HG02642 (cell line): ENCODE results near the gene CHRNA10.
A peak's percentile ranks its signal among the peaks of the same experiment; 100 is the strongest.
"Not testable (repeated sequence)": the region's sequence is repeated elsewhere in the genome, so short reads cannot be mapped to it uniquely, and the experiment has no call there.

Source experiments
- ATAC-seq: cut with Tn5 transposase; IDR thresholded peaks from one replicate; pipeline ENCODE4 v1.9.1; 2021; ENCODE audit warnings: mild to moderate bottlenecking; ENCODE audit not compliant: unreplicated experiment, poor library complexity

Gene CHRNA10

DNA sequence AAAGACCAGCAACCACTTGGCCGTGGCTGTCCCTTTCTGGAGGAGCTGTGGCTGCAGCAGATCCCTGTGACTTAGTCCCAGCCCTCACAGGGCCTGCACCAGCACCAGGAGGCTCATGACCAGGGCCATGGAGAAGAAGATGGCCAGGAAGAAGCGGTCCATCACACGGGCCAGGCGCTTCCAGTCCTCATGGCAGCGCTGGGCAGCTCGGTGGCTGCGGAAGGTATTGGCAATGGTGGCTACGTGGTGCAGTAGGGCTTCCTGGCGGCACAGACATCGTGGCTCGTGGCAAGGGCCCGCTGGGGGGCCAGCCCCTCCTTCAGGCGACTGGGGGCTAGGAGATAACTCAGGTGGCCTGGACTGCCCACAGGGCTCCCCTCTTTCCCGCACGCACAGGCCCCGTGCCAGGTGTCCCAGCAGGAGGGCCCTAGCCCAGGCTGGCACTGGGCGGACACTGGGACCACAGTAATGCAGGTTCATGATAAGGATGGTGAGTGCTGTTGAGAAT lies 5.1 kb downstream of the CHRNA10 start:
- no peak for ATAC-seq

DNA sequence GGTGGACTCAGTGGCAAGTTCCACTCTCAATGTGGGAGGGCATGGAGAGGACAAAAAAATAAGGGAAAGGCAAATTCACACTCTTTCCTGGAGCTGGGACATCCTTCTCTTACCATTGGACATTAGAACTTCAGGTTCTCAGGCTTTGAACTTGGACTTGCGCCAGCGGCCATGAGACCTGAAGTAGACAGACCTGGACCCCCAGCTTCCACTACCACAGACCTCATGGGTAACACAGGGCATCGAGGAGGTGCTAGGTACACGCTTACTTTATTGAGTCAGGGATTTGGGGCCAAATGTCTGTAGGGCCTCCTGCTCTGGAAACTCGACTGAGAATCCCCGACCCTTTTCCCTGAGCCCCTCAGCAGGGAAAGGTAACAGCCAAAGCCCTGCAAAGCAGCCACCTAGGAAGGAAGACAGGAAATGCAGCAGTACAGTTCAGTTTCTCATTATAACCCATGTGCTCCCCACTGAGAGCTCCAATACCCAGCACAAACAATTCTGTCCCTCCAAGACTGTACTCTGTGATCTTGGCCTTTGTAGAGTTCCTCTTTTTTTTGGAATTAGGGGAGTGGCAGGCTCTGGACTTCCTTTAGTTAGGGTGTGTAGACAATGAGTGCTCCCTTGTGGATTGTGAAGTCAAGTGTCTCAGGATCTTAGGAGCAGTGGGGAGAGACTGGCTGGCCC lies 5.7 kb downstream of the CHRNA10 start:
- no peak for ATAC-seq

DNA sequence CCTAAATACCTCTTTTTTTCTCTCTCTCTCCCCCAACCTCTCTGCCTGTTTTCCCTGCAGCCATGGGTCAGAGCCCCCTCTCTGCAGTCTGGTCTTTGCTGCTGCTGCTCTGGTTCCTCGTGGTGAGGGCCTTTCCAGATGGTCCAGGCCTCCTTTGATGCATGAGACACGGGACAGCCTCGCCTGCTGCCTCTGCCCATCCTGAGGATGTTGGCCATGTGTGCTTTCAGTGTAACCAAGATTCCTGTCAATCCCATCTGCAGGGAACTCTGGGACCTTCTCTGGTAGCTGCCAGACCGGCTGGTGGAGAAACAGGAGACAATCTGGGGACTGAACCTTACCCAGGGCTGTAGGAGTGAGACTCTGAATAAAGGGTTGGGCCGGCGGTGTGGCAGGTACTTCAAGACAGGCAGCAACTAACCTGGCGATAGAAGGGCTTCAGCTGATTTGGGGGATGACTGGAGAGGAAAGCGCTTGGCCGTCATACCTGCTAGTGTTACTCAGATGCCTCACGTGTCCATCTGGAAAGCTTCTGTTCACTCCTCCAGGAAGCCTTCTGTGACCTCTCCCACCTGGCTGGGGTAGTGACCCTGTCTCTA lies 7.1 kb downstream of the CHRNA10 start:
- ATAC-seq: no peak

DNA sequence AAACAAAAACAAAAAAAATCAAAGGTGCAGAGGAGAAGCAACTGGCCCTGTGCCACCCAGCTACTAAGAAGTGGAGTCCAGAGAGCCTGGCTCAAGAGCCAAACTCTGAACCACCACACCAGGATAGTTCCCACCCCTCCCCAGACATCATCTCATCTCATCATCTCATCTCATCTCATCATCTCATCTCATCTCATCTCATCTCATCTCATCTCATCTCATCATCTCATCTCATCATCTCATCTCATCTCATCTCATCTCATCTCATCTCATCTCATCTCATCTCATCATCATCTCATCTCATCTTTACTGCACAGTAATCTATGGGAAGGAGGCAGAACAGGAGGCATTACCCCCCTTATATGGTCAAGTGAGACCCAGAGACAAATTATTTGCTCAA lies 8.3 kb downstream of the CHRNA10 start:
- ATAC-seq: no peak

DNA sequence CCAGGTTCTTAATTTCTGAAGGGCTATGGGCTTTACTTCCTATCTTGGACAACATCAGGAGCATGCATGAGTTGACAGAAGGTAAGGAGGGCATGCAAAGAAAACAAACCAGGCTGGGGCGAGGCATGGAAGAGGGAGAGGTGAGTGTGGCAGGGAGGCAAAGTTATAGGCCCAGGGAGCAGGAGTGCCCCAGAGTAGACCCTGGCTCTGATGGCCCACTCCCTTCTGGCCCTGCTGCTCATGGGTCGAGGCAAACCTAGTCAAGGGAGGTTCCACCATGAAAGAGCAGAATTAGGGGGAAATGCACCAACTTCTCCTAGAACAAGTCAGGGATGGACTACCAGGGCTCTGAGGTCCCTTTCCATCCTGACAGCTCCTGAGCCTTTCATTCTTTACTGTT lies 10.2 kb downstream of the CHRNA10 start:
- ATAC-seq: no peak

DNA sequence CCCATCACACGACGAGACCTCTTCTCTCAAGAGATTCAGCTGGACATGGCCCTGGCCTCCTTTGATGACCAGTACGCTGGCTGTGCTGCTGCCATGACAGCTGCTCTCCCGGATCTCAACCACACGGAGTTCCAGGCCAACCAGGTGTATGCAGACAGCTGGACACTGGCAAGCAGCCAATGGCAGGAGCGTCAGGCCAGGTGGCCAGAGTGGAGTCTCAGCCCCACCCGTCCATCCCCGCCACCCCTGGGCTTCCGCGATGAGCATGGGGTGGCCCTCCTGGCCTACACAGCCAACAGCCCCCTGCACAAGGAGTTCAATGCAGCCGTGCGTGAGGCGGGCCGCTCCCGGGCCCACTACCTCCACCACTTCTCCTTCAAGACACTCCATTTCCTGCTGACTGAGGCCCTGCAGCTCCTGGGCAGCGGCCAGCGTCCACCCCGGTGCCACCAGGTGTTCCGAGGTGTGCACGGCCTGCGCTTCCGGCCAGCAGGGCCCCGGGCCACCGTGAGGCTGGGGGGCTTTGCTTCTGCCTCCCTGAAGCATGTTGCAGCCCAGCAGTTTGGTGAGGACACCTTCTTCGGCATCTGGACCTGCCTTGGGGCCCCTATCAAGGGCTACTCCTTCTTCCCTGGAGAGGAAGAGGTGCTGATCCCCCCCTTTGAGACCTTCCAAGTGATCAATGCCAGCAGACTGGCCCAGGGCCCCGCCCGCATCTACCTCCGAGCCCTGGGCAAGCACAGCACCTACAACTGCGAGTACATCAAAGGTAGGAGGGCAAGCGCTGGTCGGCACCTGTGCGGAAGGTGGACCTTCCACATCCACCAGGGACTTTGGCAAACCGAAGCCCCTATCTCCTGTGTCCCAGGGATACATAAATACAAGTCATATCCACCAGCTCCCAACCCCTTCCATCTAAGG lies 11.3 kb downstream of the CHRNA10 start:
- no peak for ATAC-seq

DNA sequence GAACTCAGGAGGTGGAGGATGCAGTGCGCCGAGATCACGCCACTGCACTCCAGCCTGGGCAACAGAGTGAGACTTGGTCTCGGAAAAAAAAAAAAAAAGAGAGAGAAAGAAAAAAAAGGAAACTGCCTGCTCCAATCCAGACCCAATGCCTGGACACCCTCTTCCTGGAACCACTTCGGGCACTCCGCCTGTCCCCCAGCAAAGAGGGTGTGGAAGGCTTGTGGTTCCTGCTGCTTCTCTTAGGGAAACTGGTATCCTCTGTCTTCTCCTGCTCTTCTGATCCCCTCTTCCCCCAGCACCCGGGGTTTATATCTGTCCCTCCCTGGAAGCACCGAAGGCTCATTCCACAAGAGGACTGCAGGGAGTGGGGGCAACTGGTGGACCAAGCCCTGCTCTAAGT lies 12.9 kb downstream of the CHRNA10 start:
- no peak for ATAC-seq

DNA sequence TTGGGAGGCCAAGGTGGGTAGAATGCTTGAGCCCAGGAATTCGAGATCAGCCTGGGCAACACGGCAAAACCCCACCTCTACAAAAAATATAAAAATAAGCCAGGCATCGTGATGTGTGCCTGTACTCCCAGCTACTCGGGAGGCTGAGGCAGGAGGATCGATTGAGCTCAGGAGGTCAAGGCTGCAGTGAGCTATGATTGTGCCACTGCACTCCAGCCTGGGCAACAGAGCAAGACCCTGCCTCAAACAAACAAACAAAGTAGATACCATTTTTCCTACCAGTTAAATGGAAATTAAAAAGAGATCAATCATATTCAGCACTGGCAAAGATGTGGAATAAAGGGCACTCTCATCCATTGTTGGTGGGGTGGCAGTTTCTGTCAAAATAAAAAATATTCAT lies 13.9 kb downstream of the CHRNA10 start:
- not testable (repeated sequence) for ATAC-seq

DNA sequence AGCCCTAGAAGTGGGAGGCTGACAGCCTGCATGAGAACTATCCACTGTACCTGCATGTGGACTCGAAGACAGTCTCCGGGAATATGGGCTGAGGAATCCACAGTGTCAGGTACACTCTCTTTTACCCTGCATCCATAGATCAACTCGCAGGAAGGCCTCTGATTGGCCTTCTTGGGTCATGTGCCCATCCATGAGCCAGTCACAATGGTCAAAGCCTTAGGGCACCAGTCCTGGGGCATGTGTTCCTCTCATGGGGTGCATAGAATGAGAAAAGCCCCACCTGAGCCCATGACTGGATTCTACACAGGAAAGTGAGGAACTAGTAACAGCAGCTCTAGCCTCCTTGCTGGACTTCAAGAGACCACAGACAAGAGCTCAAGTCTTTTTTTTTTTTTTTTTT lies 15.6 kb downstream of the CHRNA10 start:
- ATAC-seq: no peak

DNA sequence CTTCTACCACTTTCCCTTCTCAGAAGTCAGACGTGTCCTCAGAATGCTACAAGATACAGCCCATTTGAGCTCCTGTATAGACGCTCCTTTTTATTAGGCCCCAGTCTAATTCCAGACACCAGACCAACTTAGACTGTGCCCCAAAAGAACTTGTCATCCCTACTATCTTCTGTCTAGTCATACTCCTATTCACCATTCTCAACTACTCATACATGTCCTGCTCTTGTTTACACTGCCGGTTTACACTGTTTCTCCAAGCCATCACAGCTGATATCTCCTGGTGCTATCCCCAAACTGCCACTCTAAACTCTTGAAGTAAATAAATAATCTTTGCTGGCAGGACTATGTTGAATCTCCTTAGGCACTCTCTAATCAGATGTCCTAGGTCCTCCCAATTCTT lies 18.7 kb downstream of the CHRNA10 start:
- ATAC-seq: not testable (repeated sequence)

DNA sequence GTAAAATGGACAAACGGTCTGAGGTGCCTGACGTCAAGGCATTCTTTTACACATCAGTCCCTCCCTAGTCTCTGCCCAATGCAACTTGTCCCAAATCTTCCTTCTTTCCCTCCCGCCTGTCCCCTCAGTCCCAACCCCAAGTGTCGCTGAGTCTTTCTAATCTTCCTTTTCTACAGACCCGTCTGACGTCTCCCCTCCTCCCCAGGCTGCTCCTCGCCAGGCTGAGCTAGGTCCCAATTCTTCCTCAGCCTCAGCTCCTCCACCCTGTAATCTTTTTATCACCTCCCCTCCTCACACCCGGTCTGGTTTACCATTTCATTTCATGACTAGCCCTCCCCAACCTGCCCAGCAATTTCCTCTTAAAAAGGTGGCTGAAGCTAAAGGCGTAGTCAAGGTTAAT lies 21.8 kb downstream of the CHRNA10 start:
- ATAC-seq: not testable (repeated sequence)

DNA sequence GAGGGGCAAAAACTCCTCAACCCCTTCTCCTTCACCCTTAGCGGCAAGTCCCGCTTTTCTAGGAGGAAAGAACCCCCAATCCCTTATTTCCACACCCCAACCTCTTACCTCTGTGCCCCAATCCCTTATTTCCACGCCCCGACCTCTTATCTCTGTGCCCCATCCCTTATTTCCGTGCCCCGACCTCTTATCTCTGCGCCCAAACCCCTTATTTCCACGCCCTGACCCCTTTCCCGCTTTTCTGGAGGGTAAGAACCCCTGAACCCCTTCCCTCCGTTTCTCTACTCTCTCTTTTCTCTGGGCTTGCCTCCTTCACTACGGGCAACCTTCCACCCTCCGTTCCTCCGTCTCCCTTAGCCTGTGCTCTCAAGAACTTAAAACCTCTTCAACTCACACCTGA lies 22.3 kb downstream of the CHRNA10 start:
- not testable (repeated sequence) for ATAC-seq

DNA sequence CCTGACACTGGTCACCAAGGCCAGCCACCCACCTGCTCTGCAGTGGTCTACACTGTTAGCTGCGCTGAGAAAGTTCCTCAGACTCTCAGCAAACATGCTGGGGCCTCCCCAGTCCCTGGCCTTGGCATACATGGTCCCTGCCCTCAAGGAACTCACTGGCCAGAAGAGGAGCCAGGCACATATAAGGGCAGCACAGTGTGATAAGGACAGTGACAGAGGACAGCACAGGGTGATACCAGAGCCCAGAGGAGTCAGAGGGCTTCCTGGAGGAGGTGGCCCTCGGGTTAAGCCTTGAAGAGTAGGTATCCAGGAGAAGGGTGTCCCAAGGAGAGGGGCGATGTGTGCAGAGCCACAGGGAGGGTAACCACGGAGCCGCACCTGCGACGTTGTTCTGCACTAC lies 25.6 kb downstream of the CHRNA10 start:
- no peak for ATAC-seq

DNA sequence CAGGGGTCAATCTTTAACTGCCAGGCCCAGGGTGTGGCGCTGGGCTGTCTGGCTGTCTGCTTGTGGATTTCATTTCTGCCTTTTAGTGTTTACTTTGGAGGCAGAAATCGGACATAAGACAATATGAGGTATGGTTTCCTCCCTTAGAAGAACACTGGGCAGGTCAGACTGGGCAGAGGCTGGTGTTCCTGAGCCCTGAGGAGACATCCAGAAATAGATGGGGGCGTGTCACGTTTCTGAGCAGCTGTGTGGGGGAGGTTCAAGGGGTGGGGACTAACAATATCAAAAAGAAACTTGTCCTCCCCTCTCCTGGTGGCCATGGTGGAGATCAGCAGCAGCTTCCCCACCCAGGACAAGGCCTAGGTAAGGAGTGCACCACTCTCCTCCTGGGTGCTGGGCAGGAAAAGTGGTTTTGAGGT lies 26.4 kb downstream of the CHRNA10 start, which contains the start of gene ART1:
ART1 (plus strand) TSS at position 312 of the 419 bp plus-strand sequence. CDS start 14,086 bp downstream, outside the sequence.
- no peak for ATAC-seq

DNA sequence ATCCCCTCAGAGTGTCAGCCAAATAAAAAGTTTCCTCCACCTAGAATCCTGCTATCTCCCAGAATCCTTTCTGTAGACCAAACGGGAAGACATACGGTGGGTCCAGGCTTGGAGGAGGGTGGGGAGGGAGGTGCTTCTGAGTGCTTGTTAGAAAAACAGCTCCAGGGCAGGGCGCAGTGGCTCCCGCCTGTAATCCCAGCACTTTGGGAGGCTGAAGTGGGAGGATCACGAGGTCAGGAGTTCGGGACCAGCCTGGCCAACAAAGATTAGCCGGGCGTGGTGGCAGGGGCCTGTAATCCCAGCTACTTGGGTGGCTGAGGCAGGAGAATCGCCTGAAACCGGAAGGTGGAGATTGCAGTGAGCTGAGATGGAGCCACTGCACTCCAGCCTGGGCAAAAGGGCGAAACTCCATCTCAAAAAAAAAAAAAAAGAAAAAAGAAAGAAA lies 28.1 kb downstream of the CHRNA10 start:
- not testable (repeated sequence) for ATAC-seq

DNA sequence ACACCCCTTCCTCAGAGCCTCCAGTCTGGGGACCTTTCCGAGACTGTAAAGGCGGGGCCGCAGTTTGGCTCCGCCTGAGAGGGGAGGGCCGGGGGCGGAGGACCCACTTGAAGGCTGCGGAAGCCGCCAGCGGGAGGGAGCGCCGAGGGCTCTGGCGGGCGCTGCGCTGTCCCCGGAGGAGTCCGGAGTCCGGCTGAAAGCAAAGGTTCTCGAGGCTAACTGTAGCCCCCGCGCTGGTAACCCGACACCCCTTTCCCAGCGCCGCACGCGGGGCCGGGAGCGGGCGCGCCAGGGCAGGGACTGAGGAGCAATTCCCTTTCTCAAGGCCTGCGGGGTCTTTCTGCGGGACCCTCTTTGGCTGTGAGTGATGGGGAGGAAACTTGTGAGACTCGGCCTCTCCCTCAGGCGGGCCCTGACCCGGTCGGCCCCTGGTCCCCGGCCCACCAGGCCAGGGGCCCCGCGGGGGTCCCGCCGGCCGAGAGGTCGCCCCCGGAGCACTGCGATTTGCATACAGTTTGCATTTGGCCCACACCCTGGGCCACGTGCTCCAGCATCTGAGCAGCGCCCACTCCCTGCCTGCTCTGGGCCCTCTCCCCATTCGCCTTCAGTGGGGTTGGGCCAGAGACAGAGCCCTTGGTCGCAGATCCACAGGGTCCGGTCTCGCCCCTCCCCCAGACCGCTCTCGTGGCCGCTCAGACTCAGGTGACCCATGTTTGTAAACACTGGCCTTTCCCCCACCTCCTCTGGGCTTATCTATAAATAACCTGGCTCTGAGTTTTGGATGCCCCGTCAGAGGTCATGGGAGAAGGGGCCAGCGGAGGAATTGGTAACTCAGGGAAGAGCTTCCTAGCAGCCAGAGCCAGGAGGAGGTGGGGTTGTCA lies 28.9 kb downstream of the CHRNA10 start:
- peak; percentile 62 for ATAC-seq

DNA sequence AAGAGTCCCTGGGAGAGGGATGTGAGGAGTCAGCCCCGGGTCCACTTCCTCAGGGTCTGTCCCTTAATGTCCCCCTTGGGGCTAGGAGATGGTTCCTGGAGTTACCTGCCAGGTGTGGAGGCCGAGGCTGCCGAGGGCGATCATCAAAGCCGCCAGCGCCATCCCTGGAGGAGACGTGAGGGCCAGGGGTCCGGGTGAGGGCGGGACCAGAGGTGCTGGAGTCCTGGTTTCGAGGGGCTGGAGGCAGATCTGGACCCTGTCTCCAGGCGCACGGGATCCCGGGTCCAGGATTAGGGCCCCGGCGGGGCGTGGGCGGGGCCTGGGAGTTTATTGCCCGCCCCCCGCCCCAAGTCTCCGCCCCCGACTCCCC lies 29.5 kb downstream of the CHRNA10 start, which contains the start of gene ART5:
ART5 (minus strand) TSS at position 292 of the 370 bp plus-strand sequence; CDS start at position 162, 130 bp downstream.
- ATAC-seq: no peak

DNA sequence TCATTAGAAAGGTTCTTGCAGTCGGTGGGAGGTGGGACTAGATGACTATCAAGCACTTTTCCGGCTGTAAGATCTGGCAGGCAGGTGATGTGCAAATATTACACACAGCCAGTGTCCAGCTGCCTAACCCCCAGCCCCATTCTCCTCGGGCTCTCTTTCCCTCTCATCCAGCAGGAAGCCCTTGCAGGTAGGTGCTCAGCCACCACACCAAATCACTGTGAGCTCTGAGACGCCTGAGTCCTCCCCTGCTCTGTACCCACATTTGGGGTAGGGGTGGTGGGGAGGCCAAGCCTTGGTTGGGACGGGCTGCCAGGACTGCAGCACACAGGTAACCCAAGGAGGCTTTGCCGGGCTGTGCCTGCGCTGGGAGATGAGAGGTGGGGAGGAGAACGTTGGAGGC lies 30.0 kb downstream of the CHRNA10 start:
- no peak for ATAC-seq

DNA sequence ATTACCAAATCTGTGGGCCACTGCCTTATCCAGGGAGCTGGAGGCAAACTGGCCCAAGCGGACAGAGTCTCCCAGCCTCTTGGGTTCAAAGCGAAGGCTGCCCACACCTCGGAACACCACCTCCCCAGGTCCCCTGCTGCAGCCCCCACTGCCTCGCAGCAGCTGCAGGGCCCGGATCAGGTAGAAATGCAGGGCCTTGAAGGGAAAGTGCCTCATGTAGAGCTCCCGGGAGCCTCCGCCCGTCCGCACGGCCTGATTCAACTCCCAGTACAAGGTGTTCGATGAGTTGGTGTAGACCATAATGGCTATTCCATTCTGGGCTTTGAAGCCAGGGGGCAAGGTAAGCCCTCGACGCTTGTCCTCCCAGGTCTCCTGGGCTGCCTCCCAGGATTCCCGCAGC lies 31.3 kb downstream of the CHRNA10 start:
- ATAC-seq: no peak

DNA sequence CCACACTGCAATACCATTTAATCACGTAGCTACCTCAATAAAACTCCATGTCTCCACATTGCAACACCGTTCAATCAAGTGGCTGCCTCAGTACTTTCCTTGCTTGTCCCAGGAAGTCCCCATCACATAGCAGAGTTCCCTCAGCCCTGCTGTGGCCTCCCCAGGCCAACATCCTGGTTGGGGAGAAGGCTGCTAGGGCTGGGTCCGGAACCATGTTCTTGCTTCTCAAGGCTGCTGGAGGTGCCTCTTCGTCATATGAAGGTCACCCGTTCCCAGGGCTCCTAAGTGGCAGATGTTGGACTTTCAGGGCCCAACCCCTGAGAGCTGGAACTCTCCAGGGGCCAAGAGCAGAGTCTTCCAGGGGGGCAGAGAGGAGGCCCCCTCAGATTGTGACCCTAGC lies 32.7 kb downstream of the CHRNA10 start:
- ATAC-seq: no peak
